B cell (primary cell): Measurements from ENCODE around the gene PTPN4. TPM values are rescaled to one million over a fixed set of nuclear protein-coding genes. Genes with fewer than 3 reads are reported as not detected.

Experiments used
- ATAC-seq: fragments of 200-7000 bp; cut with Tn5 transposase; one replicate; pipeline ENCODE4 v1.10.0; 2021; ENCODE audit warnings: low read depth, mild to moderate bottlenecking, moderate number of reproducible peaks, moderate library complexity
- CTCF ChIA-PET: fragments of 350-600 bp; sonication (Branson Sonifier 250); formaldehyde crosslinking; loops from one replicate; lab custom pipeline; 2021; ENCODE audit warnings: antibody characterized with exemption, inconsistent platforms; lab: Charles Lee
- POLR2A ChIA-PET: fragments of 350-600 bp; sonication (Branson Sonifier 250); formaldehyde crosslinking; loops from one replicate; lab custom pipeline; 2021; ENCODE audit warnings: antibody characterized with exemption; lab: Charles Lee
- DNase-seq: peaks from one replicate; pipeline ENCODE4 v3.0.0; 2013
- H2AFZ ChIP-seq: 2 replicates; pipeline ENCODE4 v1.6.1; 2012; ENCODE audit warnings: mild to moderate bottlenecking, low read depth, low read length; ENCODE audit not compliant: insufficient read depth, poor library complexity, severe bottlenecking
- H3K27ac ChIP-seq, 2 donors: 1 replicate in 1 of 2; 2 replicates in 1 of 2; pipeline ENCODE4 v1.5.1; 2012 to 2013; ENCODE audit warnings: low read length in 2 of 2, mild to moderate bottlenecking in 2 of 2, moderate library complexity in 1 of 2
- H3K27me3 ChIP-seq, 4 experiments: fragments of 200-600 bp in 1 of 4; sonication (generic) in 1 of 4; replicated peaks in 1 of 4; 1 replicate in 2 of 4; 2 replicates in 2 of 4; pipeline versions ENCODE4 v1.6.1 to v1.7.0; 2013 to 2016; ENCODE audit warnings: low read length in 3 of 4, mild to moderate bottlenecking in 2 of 4, mixed read lengths in 1 of 4, moderate library complexity in 1 of 4; ENCODE audit not compliant: insufficient read depth in 4 of 4, control insufficient read depth in 3 of 4; ENCODE audit errors: control extremely low read depth in 1 of 4
- H3K36me3 ChIP-seq, 2 experiments: replicated peaks in 1 of 2; 1 replicate in 1 of 2; 2 replicates in 1 of 2; pipeline versions ENCODE4 v1.6.1 to v1.7.1; 2013; ENCODE audit warnings: low read length in 1 of 2; ENCODE audit not compliant: insufficient read depth in 2 of 2, control insufficient read depth in 1 of 2; ENCODE audit errors: control extremely low read depth in 1 of 2, extremely low read depth in 1 of 2
- H3K4me1 ChIP-seq, 2 donors: fragments of 200-600 bp in 1 of 2; sonication (generic) in 1 of 2; 1 replicate in 1 of 2; 2 replicates in 1 of 2; pipeline versions ENCODE4 v1.5.1 to v1.6.1; 2013 to 2017; ENCODE audit warnings: low read length in 2 of 2; ENCODE audit not compliant: control insufficient read depth in 2 of 2, insufficient read depth in 2 of 2
- H3K4me2 ChIP-seq: replicated peaks from 2 replicates; pipeline ENCODE3; 2012; ENCODE audit warnings: mild to moderate bottlenecking, low read depth, low read length; ENCODE audit not compliant: poor library complexity, severe bottlenecking
- H3K4me3 ChIP-seq, 5 experiments: fragments of 200-600 bp in 1 of 5; sonication (generic) in 1 of 5; 1 replicate in 3 of 5; 2 replicates in 2 of 5; pipeline versions ENCODE4 v1.5.1 to v1.7.0; 2011 to 2016; ENCODE audit warnings: low read length in 4 of 5, mild to moderate bottlenecking in 4 of 5, low read depth in 2 of 5, control low read depth in 1 of 5, moderate library complexity in 1 of 5; ENCODE audit not compliant: insufficient read depth in 1 of 5; ENCODE audit errors: control extremely low read depth in 1 of 5, extremely low read depth in 1 of 5
- H3K79me2 ChIP-seq: fragments of 200-600 bp; sonication (generic); one replicate; pipeline ENCODE4 v1.6.0; 2016; ENCODE audit warnings: low read length; ENCODE audit not compliant: control insufficient read depth, insufficient read depth
- H3K9ac ChIP-seq: fragments of 200-600 bp; sonication (generic); 2 replicates; pipeline ENCODE4 v1.6.1; 2017; ENCODE audit warnings: mild to moderate bottlenecking, low read length, moderate library complexity
- H3K9me3 ChIP-seq, 3 donors: one replicate each; pipeline versions ENCODE4 v1.6.1 to v1.7.1; 2013; ENCODE audit warnings: low read length in 2 of 3; ENCODE audit not compliant: control insufficient read depth in 2 of 3, insufficient read depth in 1 of 3; ENCODE audit errors: control extremely low read depth in 1 of 3
- H4K20me1 ChIP-seq: 2 replicates; pipeline ENCODE4 v1.6.0; 2012; ENCODE audit warnings: mild to moderate bottlenecking, low read length; ENCODE audit not compliant: insufficient read depth, control insufficient read depth, poor library complexity, severe bottlenecking
- H3K27ac Mint-ChIP-seq: one replicate; pipeline ENCODE4 v1.8.0; 2021; ENCODE audit warnings: mixed read lengths
- H3K27me3 Mint-ChIP-seq: one replicate; pipeline ENCODE4 v1.8.0; 2021; ENCODE audit warnings: mixed read lengths
- H3K4me1 Mint-ChIP-seq: one replicate; pipeline ENCODE4 v1.8.0; 2021; ENCODE audit warnings: mixed read lengths
- H3K4me3 Mint-ChIP-seq: one replicate; pipeline ENCODE4 v1.8.0; 2021; ENCODE audit warnings: mixed read lengths
- H3K9me3 Mint-ChIP-seq: one replicate; pipeline ENCODE4 v1.8.0; 2022; ENCODE audit warnings: mixed read lengths; ENCODE audit not compliant: insufficient read depth
- CTCF ChIP-seq: fragments of 200-600 bp; IDR thresholded peaks from one replicate; pipeline ENCODE4 v1.8.0; 2022; ENCODE audit warnings: antibody characterized with exemption, mild to moderate bottlenecking
- EZH2 ChIP-seq: IDR thresholded peaks from 2 replicates; pipeline ENCODE4 v1.6.1; 2012; ENCODE audit warnings: borderline replicate concordance, low read depth, mild to moderate bottlenecking, moderate library complexity, low read length; ENCODE audit not compliant: insufficient read depth, poor library complexity, severe bottlenecking
- WGBS: methylation state at CpG from one replicate; pipeline ENCODE4 v1.1.5; 2013; ENCODE audit warnings: missing lambda C conversion rate; ENCODE audit not compliant: insufficient coverage; 5-methylcytosine and 5-hydroxymethylcytosine counted together
- intact Hi-C: fragments of 100-400 bp; cut with micrococcal nuclease; formaldehyde crosslinking; loops from one replicate; pipeline ENCODE4 v1.10.0; 2022
- polyA plus RNA-seq: library from polyadenylated mRNA; depleted of rRNA; stranded (reverse); fragments of >200 nt; gene quantifications from 2 replicates; pipeline ENCODE4 v1.2.3, GENCODE V29; 2012
- total RNA-seq, 2 donors: library from RNA; stranded (reverse); fragments of 120-200 nt in 1 of 2; gene quantifications; 1 replicate in 1 of 2; 2 replicates in 1 of 2; pipeline versions ENCODE4 v1.2.3 to v1.2.4, GENCODE V29; 2013 to 2022

The PTPN4 gene
- total and polyA plus RNA-seq, 2 donors (not counting 1 experiment from before 2014, with no cell fraction given) = 12.6 to 54.8 TPM

GRCh38 chr2:119786295-119786694 lies 26.6 kb downstream of the PTPN4 start:
- CTCF ChIA-PET = interaction anchor here (0.5 kb wide), 1 partner anchor 85 kb away, joined by 3 read pairs; no protein-coding TSS in a partner anchor
- H3K27ac ChIP-seq = no peak overlapping the region
- H3K9me3 ChIP-seq = peaks cover 3 to 9% (median 6%) of the 10 kb centered on the region in 3 donors
- peaks cover 21% of the 10 kb centered on the region for H3K4me1 Mint-ChIP-seq
- H3K4me3 Mint-ChIP-seq = no peak overlapping the region
- peaks cover 6% of the 10 kb centered on the region for H3K9me3 Mint-ChIP-seq
- no CpG with 5 or more reads among the region's 1 CpG for WGBS
- H3K36me3 ChIP-seq = peaks cover 0 to 4% of the 10 kb centered on the region in 2 experiments
- no peak overlapping the region for H3K9ac ChIP-seq
- no peaks in the 10 kb centered on the region for H3K27me3 ChIP-seq
- no peaks in the 10 kb centered on the region for H3K4me1 ChIP-seq
- peaks cover 54% of the 10 kb centered on the region for H3K79me2 ChIP-seq
- no peak overlapping the region for H3K4me2 ChIP-seq
- no peak overlapping the region for H3K4me3 ChIP-seq
- POLR2A ChIA-PET = no interaction called here
- no peak overlapping the region for H2AFZ ChIP-seq
- TF ChIP-seq CTCF (no peak), EZH2 (no peak)
- H3K27ac Mint-ChIP-seq = no peak overlapping the region
- no peak for ATAC-seq
- intact Hi-C loops = no loop called here
- no peaks in the 10 kb centered on the region for H3K27me3 Mint-ChIP-seq
- peaks cover 16% of the 10 kb centered on the region for H4K20me1 ChIP-seq
- no peak for DNase-seq

- peaks cover 19% of the 10 kb centered on the region for H3K9me3 Mint-ChIP-seq
- ATAC-seq (no peak), DNase-seq (no peak)
- H3K27ac ChIP-seq = no peak overlapping the region
- no peak overlapping the region for H3K4me3 ChIP-seq
- H3K4me3 Mint-ChIP-seq = no peak overlapping the region
- WGBS = no CpG with 5 or more reads among the region's 1 CpG
- H3K4me1 Mint-ChIP-seq = peaks cover 19% of the 10 kb centered on the region
- H3K79me2 ChIP-seq = peaks cover 60% of the 10 kb centered on the region
- no peaks in the 10 kb centered on the region for H3K4me1 ChIP-seq
- peaks cover 0 to 10% of the 10 kb centered on the region in 2 experiments for H3K36me3 ChIP-seq
- H3K9ac ChIP-seq = no peak overlapping the region
- no peaks in the 10 kb centered on the region for H3K27me3 Mint-ChIP-seq
- H2AFZ ChIP-seq = no peak overlapping the region
- H3K27me3 ChIP-seq = no peaks in the 10 kb centered on the region
- no peak for TF ChIP-seq EZH2
- TF ChIP-seq CTCF = no peak
- H4K20me1 ChIP-seq = peaks cover 18% of the 10 kb centered on the region
- H3K4me2 ChIP-seq = no peak overlapping the region
- ChIA-PET POLR2A (no interaction called here), CTCF (no interaction called here)
- no peak overlapping the region for H3K27ac Mint-ChIP-seq
- intact Hi-C loops = no loop called here
- H3K9me3 ChIP-seq = peaks cover 7 to 21% (median 15%) of the 10 kb centered on the region in 3 donors
These were observed 29.0 kb downstream of the PTPN4 start for GRCh38 chr2:119788752-119789151.
